NT2/D1 (cell line): Measurements from ENCODE around the gene PEAK1.

Experiments
- YY1 ChIP-seq: IDR thresholded peaks from 2 replicates; pipeline ENCODE4 v1.6.1; 2011; ENCODE audit not compliant: insufficient read length, insufficient read depth
- ZNF274 ChIP-seq: IDR thresholded peaks from 2 replicates; pipeline ENCODE4 v1.6.1; 2011; ENCODE audit warnings: mild to moderate bottlenecking, low read depth, low read length

DNA sequence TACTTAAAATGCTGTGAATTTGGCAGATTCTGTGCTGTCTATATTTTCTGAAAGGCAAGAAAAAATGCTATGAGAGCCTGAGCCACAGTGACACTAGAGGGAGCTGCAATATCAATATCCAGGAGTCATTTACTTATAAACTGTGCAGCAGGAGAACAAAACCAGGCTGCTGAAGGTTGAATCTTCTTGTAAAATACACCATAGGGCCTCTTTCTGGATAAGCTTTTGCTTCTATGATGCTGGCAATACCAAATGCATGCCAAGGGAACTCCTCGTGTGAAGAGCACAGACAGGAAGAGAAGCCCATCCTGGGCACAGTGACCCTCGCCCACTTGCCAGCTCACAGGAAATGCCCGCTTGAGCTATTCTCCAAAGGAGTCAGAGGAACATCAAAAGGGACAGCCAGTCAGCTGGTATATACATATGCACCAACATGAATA lies 301.0 kb downstream of the PEAK1 start:
- no peak for TF ChIP-seq ZNF274
- TF ChIP-seq YY1 = no peak
